ENCODE data around the gene IYD.
"Not testable (repeated sequence)": the region's sequence is repeated elsewhere in the genome, so short reads cannot be mapped to it uniquely, and the experiment has no call there.

IYD gene

DNA sequence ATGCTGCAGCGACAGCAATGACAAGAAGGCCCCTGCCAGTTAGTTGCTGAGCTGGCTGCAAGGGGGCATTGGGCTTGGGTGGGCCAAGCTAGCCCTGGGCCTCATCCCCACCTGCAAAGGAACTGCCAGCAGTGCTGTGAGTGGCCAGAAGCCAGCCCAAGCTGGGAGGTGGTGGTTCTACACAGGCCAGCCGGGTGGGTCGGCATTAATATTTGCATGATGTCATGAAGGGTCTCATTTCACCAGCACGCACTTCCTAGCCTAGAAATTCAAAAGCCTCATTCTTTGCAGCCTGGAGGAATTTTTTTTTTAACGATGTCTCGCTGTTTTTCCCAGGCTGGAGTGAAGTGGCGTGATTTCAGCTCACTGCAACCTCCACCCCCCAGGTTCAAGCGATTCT, 62.0 kb downstream of the IYD start:
- no peak for DNase-seq (ENCODE audit: low read depth in 2 of 2)

DNA sequence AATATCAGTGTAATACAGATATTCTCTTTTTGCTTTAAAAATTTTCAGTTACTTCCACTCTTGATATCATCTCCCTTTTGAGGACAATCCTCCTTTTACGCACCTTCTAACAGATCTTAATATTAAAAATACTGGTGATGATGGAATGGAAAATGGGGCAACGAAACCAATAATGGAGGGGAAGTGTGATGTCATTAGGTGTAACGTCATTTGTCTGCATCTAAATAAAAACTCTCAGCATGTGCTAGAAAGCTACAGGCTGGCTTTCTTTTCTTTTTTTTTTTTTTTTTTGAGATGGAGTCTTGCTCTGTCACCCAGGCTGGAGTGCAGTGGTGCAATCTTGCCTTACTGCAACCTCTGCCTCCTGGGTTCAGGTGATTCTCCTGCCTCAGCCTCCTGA, 66.5 kb downstream of the IYD start:
- DNase-seq (ENCODE audit: low read depth in 2 of 2): no peak

DNA sequence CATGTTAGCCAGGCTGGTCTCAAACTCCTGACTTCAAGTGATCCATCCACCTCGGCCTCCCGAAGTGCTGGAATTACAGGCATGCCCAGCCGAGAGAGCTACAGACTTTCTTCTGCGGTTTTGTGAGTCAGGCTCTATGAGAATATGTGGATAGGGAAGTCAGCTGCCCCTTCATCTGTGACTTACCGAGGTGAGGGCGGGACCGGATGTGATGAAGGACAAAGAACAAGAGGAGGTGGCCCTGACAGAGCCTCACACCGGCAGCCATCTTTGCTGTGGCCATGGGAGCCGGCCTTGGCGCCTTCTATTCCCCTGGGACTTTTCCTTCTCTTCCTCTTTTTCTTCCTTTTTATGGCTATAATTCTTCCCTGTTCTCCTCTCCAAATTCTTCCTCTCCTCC, 67.0 kb downstream of the IYD start:
- DNase-seq (ENCODE audit: low read depth in 2 of 2): no peak

DNA sequence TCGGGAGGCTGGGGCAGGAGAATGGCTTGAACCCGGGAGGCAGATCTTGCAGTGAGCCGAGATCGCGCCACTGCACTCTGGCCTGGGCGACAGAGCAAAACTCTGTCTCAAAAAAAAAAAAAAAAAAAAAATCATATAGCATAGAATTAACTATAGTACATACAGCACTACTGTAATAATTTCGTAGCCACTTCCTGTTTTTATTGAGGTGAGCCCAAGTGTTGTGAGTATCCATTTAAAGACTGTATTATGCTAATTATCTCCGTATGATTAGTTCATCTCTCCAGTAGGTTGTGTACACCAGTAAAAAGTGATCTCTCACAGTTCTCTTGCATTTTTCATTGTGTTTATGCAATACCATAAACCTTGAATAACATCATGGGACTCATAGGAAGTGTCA, 70.6 kb downstream of the IYD start:
- DNase-seq (ENCODE audit: low read depth in 2 of 2): no peak

DNA sequence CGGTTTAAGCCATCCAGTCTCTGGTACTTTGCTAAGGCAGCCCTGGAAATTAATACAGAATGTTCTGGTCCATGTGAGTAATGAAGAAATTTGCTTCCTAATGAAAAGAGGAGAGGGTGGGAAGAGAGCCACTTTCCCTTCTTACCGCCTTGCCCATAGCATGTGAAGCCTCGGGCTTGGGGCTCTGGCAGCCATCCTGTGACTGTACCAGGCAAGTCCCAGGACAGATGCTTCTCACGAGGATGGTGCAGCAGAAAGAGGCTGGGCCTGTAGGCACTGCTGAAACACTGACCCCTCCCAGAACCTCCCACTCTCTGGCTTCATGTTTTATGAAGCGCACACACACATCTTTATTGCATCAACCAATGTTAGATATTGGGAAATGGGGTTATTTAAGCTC, 74.8 kb downstream of the IYD start:
- DNase-seq (ENCODE audit: low read depth in 2 of 2): no peak

DNA sequence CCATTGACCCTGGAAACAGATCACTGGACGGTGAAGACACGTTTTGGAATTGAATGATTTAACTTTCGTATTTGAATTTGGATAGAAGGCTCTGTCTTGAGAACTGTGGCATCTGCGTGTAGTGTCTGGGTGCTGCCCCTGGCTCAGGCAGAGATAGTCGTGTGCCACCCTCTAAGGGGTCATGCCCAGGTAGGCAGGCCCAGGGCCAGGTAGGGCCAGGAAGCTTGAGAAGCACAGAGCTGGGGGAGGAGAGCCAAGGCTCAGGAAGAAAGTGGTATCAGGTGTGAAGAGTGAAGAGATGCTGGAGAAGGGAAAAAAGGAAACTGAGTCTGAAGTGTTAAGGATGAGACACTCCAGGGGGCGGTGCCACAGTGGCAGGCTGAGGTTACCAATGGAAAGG, 75.5 kb downstream of the IYD start:
- DNase-seq (ENCODE audit: low read depth in 2 of 2): no peak

DNA sequence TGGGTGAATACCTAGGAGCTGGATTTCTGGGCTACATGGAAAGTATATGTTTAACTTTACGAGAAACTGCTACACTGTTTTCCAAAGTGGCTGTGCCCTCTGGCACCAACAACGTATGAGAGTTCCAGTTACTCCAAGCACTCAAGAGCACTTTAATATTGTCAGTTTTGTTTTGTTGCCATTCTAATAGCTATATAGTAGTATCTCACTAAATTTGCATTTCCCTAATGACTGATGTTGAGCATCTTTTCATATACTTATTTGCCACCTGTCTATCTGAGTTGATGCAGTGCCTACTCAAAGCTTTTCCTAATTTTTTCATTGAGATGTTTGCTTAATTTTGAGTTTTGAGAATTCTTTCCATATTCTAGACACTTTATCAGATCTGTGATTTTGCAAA, 76.7 kb downstream of the IYD start:
- no peak for DNase-seq (ENCODE audit: low read depth in 2 of 2)

DNA sequence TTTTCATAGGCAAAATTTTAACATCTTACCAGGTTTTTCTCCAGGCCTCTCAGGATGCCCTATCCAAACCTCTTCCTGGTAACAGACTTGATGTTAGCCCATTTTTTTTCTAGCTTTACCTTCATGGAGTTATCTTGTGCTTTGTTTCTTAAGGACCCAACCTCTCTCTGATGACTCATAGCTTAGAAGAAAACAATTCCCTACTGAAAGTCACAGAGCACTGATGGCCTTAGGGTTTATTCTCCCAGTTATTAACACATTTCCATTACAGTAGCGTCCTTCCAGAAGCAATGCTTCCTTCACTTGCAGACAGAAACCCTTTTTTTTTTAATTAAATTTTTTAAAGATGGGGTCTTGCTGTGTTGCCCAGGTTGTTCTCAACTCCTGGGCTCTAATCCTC, 79.4 kb downstream of the IYD start:
- DNase-seq (ENCODE audit: low read depth in 2 of 2): no peak

DNA sequence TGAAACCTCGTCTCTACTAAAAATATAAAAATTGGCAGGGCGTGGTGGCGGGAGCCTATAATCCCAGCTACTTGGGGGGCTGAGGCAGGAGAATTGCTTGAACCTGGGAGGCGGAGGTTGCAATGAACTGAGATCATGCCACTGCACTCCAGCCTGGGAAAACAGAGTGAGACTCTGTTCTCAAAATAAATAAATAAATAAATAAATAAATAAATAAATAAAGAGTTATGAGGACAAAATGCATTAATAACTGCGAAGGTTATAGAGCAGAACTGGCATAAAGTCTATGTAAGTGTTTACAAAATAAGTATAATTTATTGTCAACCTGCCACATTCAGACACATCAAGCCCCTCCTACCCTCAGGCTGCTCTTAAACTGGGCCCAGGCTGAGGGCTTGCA, 80.2 kb downstream of the IYD start:
- DNase-seq (ENCODE audit: low read depth in 2 of 2): not testable (repeated sequence)

DNA sequence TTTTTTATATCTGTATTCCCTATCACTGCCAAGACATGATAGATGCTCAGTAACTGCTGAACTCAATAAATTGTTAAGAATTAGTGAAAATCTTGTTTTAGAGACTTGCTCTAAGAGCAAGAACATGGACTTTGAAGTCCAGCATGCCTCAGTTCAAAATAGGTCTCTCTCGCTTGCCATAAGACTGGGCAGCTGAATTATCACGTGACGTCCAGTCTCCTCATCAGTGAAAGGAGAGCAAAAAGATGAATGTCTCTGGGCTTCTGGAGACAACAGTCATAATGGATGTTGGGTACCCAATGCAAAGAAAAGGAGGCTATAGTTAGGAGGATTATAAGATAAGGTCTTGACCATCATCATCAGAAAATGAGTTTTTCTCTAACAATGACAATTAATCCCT, 82.1 kb downstream of the IYD start:
- no peak for DNase-seq (ENCODE audit: low read depth in 2 of 2)

DNA sequence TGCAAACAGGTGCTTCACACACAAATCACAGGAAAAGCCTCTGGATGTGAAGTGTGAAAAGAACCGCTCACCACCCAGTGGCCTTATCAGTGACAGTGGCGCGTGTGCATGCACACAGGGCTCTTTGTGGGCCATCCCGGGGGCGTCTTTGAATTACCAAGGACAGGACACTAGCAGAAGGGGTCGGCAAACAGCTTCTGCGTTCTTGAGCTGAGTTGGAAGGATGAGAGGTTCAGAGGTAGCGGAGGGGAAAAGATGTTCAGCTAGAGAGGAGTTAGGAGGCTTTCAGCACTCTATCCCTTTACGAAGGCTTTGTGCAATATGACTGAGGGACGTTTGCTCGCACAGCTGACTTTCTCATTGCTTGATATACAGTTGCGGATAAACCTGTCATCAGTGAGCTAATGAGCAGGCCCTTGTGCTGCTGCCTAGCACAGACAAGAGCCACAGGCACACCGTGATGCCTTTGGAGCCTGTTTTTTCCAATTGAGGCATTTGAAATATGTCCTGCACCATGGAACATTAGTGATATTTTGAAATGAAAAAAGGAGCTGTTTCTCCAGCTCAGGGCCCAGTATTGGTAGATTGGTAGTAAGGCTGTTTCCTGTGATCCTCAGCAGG, 83.1 kb downstream of the IYD start:
- DNase-seq (ENCODE audit: low read depth in 2 of 2): no peak

DNA sequence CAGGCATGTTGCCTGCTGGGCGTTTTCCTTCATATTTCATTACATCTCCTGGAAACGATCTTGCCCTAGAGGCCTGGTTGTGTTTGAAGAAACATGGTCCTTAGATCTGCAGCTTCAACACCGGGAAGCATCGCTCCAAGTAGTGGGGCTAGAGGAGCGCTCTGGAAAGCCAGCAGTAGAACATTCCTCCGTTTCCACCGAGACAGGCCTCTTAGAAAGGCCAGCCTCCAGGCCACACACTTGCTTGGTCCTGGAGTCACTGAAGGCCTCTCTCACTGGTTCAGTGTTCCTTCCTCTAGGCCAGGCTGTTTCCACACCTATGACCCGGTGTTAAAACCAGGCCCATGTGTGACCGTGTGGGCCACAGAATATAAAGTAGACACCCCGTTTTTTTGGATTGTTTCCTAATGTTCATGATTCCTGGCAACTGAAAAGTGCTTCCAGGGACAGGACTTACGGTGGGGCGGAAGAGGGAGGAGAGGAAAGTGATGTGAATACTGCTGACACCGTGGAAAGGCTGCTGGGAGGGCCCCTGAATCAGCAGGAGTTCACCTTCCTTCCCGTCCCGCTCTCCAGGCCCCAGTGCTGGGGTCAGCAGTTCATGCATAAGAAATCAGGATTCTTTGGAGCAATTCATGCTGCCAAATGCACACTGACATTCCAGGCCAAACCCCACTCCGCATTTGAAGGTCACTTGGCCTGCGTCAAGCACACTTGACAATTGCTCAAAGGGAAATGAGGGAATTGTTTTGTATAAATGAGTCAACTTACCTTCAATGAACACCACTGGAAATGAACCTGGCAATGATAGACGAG, 83.8 kb downstream of the IYD start:
- no peak for DNase-seq (ENCODE audit: low read depth in 2 of 2)

DNA sequence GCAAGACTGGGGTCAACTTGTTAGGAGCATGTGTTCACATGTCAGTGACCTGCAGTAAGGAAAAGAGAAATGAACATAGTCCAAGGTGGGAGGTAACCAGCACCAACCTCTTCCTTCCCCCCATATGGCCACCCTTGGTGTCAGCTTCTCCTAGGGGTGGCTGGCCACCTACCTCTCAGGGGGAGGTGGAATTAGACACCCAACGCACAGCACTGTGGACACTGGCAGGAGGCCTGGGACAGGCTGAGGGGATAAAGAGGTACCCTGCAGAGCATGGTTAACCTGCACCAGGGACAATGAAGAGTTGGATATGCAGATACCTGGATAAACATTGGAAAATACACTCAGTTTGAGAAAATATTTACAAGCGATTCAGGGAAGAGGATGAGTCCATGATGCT, 84.5 kb downstream of the IYD start:
- DNase-seq (ENCODE audit: low read depth in 2 of 2): no peak
